ENCODE measurements around the gene SHROOM3. TPM values are rescaled to one million over a fixed set of nuclear protein-coding genes. Genes with fewer than 3 reads are reported as not detected.

Gene SHROOM3
- total and polyA plus RNA-seq, 8 donors, result 6.1 to 212 (median 77.6) TPM

DNA sequence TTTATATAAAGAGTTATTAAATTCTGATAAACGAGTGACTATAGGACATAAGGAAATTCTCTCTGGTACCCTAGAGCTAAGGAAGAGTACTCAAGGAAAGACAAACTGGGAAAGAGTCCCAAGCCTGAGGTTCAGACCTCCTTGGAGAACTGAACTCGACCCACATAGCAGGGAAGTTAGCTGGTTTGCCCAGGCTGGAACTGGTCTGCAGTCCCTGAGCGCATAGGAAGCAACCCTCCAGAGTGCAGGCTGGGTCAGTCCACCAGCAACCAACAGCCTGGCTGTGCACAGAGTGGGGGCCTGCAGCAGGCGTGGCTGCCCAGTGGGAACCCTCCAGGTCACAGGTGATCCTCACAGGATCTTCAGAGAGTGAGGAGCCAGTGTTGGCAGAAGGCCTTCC, 348.8 kb downstream of the SHROOM3 start:
- no peak overlapping the region for H3K27ac ChIP-seq
- WGBS, 5 donors, result 75 to 94% (median 92%) methylated on average over 2 to 4 of the region's 4 CpGs
- intact Hi-C loops (cut with DNase I; ENCODE audit: low total_unique reads), result no loop called here
- H3K36me3 ChIP-seq, result peaks cover under 1 to 53% (median 41%) of the 10 kb centered on the region in 4 donors
- TF ChIP-seq, protein P1, sequence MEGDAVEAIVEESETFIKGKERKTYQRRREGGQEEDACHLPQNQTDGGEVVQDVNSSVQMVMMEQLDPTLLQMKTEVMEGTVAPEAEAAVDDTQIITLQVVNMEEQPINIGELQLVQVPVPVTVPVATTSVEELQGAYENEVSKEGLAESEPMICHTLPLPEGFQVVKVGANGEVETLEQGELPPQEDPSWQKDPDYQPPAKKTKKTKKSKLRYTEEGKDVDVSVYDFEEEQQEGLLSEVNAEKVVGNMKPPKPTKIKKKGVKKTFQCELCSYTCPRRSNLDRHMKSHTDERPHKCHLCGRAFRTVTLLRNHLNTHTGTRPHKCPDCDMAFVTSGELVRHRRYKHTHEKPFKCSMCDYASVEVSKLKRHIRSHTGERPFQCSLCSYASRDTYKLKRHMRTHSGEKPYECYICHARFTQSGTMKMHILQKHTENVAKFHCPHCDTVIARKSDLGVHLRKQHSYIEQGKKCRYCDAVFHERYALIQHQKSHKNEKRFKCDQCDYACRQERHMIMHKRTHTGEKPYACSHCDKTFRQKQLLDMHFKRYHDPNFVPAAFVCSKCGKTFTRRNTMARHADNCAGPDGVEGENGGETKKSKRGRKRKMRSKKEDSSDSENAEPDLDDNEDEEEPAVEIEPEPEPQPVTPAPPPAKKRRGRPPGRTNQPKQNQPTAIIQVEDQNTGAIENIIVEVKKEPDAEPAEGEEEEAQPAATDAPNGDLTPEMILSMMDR (IDR thresholded peaks at IDR 0.05), result no peak
- no peak for DNase-seq
- no peaks in the 10 kb centered on the region for H3K9me3 ChIP-seq
- no peak overlapping the region for H3K4me3 ChIP-seq
- H3K4me1 ChIP-seq, result peaks cover 0 to 3% (median 0%) of the 10 kb centered on the region in 4 donors
- no peaks in the 10 kb centered on the region for H3K27me3 ChIP-seq

DNA sequence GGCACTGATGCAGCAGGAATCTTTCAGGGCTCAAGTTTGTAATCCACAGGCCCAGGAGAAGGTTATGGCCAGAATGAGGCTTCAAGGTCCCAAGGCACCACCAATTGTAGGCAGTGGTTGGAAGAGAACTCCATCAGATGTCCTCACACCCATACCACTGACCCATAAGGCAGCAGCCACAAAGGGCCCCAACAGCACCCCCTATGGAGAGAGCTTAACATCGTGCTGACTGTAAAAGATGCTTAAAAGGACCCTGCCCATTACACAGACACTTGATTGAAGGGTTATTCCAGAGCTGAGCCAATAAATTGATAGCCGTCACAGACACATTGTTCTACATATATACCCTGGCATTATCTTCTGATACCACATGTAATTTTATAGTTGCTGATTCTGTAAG, 349.2 kb downstream of the SHROOM3 start:
- no peak for DNase-seq
- no peaks in the 10 kb centered on the region for H3K9me3 ChIP-seq
- H3K27me3 ChIP-seq, result no peaks in the 10 kb centered on the region
- H3K4me3 ChIP-seq, result no peak overlapping the region
- peaks cover 0 to 3% (median 0%) of the 10 kb centered on the region in 4 donors for H3K4me1 ChIP-seq
- intact Hi-C loops (cut with DNase I; ENCODE audit: low total_unique reads), result no loop called here
- peaks cover 0 to 49% (median 37%) of the 10 kb centered on the region in 4 donors for H3K36me3 ChIP-seq
- 82 to 94% (median 85%) methylated on average over 2 of the region's 2 CpGs for WGBS, 5 donors
- H3K27ac ChIP-seq, result no peak overlapping the region
- TF ChIP-seq POLR2A (IDR thresholded peaks at IDR 0.05) (no peak), POLR2AphosphoS5 (IDR thresholded peaks at IDR 0.05) (no peak), EP300 (IDR thresholded peaks at IDR 0.05) (no peak)
- TF ChIP-seq, protein P1 (IDR thresholded peaks at IDR 0.05), result no peak

DNA sequence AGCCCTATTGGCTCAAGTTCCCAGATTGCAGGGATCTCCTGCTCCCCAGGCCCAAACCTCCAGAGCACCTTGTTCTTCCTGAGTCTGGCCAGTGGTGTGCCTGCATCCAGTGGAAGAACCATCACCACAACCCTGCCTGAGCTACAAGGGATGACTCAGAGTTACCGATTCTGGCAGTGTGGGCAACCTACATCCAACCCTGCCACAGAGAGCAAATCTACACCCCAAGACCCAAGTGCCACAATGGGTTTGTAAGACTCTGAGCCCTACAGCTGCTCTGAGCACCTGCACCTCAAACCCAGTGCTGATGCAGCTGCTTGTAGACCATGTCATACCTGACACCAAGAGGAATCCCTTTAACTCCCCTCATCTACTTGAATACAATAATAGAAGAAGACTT, 352.9 kb downstream of the SHROOM3 start:
- TF ChIP-seq POLR2A (IDR thresholded peaks at IDR 0.05) (no peak), EP300 (IDR thresholded peaks at IDR 0.05) (no peak), POLR2AphosphoS5 (IDR thresholded peaks at IDR 0.05) (no peak)
- TF ChIP-seq, protein P1 (IDR thresholded peaks at IDR 0.05), result no peak
- Histone ChIP-seq H3K9me3 (no peaks in the 10 kb centered on the region), H3K27me3 (no peaks in the 10 kb centered on the region), H3K27ac (no peak overlapping the region), H3K4me3 (no peak overlapping the region), H3K4me1 (no peaks in the 10 kb centered on the region), H3K36me3 (peaks cover 0 to 20% (median 6%) of the 10 kb centered on the region in 4 donors)
- no peak for DNase-seq
- WGBS, 5 donors, result 91 to 100% (median 96%) methylated on average over 1 of the region's 1 CpG
- intact Hi-C loops (cut with DNase I; ENCODE audit: low total_unique reads), result no loop called here

DNA sequence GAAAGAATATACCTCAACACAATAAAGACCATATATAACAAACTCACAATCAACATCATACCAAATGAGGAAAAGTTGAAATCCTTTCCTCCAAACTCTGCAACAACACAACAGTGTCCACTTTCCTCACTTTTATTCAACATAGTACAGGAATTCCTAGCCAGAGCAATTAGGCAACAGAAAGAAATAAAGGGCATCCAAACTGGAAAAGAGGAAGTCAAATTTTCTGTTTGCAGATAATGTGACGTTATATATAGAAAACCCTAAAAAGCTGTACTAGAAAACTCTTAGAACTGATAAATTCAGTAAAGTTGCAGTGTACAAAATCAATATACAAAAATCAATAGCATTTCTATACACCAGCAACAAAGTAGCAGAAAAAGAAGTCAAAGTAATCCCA, 355.3 kb downstream of the SHROOM3 start:
- H3K9me3 ChIP-seq, result no peaks in the 10 kb centered on the region

More for the DNA sequence above, 355.3 kb downstream of the SHROOM3 start:
- H3K4me1 ChIP-seq, result no peaks in the 10 kb centered on the region
- no peak overlapping the region for H3K4me3 ChIP-seq
- no peaks in the 10 kb centered on the region for H3K27me3 ChIP-seq
- DNase-seq, result no peak
- no peak overlapping the region for H3K27ac ChIP-seq
- whole genome bisulfite sequencing, 5 donors, result 42 to 74% (median 57%) methylated on average over 1 of the region's 1 CpG
- TF ChIP-seq POLR2AphosphoS5 (IDR thresholded peaks at IDR 0.05) (no peak), EP300 (IDR thresholded peaks at IDR 0.05) (no peak), POLR2A (IDR thresholded peaks at IDR 0.05) (no peak)
- TF ChIP-seq, protein P1 (IDR thresholded peaks at IDR 0.05), result no peak
- intact Hi-C loops (cut with DNase I; ENCODE audit: low total_unique reads), result no loop called here
- H3K36me3 ChIP-seq, result peaks cover 0 to 9% (median 3%) of the 10 kb centered on the region in 4 donors

Measured in stomach (tissue), 9 donors.